NCI-H345 (cell line): ENCODE measurements around the gene ADK.

ENCODE experiments used
- DNase-seq: peaks from one replicate; lab custom pipeline; 2025; lab: John Stamatoyannopoulos, UW

ADK gene

DNA sequence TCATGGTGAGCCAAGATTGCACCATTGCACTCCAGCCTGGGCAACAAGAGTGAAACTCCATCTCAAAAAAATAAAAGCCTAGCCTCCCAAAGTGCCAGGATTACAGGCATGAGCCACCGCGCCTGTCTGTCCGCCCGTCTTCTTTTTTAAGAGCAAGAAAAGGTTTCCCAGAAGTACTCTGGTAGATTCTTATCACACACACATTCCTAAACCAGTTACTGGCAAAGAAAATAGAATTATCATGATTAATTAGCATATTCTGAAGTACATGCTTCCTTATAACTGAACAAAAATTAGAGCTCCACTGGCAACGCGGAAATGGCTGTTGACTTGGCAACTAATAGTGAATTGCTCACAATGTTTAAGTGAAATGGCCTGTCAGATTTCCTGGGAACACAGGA, 87.0 kb downstream of the ADK start:
- no peak for DNase-seq

DNA sequence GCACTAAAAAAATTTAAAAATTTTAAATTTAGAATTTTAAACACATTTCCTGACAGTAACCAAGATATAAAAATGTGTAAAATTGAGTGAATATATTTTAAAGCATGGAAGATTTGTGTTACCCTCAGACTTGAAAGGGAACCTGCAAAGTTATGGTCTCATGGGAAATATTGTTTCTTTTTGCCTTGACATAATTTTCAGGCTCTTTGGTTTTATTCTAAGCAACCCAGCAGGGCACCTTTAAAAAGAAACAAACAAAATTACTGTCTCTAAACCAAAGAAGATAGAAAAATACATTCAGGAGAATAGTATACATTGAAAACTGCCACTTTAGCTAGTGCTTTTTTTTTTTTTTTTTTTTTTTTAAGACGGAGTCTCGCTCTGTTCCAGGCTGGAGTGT, 87.5 kb downstream of the ADK start:
- DNase-seq = no peak

DNA sequence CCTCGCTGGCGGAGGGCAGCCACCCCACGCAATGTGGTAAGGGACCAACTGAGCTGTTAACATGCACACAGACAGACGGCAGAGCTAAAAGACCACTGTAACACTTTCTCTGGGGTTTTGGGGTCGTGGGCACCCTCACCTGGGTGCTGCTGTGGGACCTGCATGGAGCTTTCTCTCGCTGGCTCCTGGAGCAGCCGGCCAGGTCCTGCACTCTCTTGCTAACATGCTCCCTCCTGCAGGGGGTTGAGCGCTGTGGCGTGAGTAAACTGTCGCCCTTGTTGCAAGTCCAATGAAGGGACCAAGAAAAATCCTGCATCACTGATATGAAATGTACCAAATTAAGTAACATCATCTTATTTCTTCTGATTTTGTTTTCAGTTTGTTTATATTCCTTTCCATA, 92.0 kb downstream of the ADK start:
- DNase-seq = no peak

DNA sequence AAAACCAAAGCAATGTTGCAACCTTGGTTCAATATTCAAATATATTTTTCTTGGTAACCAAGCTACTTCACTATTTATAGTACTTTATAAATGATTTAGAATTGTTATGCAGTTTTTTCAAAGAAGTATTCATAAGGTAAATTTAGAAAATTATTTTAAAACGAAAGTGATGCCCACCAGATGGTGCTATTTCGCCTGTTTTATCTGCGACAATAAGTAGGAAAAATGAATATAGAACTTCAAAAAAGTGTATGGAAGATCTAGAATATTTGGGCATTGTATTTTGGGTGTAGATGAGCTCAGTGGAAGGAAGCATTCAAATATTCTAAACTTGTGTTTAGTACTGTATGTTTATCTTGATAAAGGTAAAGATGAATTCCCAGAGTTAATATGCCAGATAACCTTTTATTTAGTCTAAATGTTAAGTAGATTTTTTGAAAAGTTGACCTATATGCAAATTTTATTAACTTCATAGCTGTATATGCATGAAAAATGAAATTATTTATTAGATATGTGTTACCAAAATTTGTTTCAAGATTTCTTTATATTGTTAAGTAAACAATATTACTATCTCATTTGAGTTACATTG, 93.2 kb downstream of the ADK start:
- DNase-seq = peak; percentile 3

DNA sequence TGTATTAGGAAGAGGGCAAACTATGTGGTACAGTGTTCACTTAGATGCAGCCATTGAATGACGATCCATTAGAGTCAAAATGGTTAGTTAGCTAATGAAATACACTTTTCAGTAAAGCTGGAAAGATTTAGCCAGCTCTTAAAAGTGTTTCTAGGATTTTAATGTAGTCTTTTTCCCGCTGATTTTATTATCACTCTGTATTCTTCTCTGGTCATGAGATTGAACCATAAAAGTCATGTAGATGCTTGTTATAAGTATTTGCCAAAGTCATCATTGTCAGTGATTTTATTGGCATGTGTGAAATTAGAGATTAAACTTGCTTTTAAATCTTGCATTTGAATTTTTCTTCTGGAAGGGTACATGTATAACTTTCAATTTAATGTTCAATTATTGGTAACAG, 93.8 kb downstream of the ADK start:
- DNase-seq = no peak

DNA sequence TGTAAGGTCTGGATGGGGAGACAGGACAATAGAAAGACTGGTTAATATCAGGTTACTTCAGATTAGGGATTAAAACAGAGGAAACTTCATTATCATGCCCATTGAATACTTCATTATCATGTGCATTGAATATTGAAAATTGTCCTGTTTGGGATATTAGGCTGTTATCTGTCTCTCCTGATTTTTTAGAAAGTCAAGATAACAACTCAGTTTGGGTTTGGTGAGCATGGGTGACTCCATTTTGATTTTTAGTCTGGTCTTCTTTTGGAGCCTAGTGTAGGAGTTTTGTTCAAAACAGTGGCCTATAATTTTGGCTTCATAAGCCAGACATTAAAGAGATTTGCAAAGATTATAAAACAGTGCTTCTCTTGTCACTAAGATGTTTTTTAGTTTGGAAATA, 95.5 kb downstream of the ADK start:
- no peak for DNase-seq

DNA sequence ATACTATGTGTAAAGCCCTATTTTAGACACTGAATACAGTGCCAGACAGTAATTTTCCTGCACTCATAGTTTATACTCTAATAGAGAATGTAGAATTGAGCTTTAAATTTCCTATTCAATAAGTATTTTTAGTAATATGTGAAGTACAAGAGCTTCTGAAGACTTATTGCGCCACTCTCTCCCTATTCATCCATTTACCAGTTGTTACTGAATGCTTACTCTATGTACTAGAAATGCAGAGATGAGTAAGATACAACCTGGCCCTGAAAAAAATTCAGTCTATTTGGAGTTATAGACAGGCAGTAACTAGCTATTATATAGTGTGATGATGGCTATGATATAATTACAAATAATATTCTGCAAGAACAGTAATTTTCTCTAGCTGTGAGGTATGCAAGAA, 98.8 kb downstream of the ADK start:
- no peak for DNase-seq

DNA sequence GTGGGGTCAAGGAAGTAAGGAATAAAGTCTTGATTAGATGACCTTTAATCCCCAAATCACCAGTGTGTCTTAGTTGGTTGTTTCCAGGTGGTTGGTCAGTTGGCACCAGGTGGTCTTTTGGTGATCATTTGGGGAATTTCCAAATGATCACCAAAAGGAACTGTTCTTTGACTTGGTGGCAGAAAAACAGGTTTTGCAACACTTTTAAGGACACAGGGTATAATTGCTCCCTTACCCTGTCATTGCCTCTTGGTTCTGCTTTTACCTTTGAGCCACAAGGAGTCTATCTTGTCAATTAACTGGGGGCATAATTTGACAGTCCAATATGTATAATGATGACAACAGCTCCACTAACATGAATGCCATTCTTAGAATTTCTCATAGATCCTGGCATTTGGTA, 104.2 kb downstream of the ADK start:
- no peak for DNase-seq

DNA sequence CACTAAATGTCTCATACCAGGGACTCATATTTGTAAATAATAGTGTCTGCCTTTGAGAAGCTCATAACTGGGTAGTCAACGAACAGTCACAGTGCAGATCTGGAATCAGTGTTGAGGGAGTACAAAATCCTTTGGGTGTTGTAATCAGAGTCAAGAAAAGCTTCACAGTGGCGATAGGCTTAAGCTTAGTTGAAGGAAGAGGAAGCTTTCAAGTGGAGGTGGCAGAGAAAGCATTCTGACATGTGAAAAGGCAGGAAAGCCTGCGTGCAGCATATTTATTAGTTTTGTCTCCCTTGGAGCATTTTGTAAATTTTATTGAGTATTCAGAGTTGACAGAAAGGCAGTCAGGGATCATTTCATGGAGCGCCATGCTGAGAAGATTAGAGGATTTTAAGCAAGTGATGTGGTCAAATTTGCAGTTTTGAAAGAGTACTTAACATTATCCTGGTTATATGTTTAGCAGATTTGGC, 104.9 kb downstream of the ADK start:
- no peak for DNase-seq

DNA sequence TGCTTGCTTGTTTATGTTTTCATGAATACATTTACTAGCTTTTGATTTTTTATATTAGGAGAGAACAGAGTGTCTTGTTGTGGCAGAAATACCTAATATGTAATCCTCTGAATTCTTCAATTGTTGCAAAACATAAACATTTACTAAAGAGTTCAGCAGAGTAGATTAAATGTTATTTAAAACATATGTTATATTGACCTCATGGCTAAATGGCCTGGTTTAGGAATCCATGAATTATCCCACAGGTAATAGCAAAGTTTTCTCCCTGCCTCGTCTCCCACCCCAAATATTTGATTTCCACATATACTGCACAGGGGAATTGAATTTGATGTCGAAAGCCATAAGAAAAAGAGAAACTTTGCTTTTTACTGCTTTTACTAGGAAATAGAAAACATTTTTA, 111.8 kb downstream of the ADK start:
- no peak for DNase-seq

DNA sequence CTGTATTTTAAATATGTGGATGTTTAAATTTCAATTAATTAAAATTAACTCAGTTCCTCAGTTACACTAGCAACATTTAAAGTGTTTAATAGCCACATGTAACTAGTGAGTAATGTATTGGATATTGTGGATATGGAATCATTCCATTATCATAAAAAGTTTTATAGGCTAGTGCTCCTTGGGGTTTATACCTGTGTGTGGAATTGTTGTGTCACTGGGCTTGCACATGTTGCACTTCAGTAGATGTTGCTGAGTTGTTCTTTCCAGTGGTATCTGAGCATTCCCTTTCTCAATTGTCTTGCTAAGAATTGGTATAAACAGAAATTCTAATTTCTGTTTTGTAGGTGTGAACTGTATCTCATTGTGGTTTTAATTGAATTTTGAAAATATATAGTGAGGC, 113.0 kb downstream of the ADK start:
- no peak for DNase-seq

DNA sequence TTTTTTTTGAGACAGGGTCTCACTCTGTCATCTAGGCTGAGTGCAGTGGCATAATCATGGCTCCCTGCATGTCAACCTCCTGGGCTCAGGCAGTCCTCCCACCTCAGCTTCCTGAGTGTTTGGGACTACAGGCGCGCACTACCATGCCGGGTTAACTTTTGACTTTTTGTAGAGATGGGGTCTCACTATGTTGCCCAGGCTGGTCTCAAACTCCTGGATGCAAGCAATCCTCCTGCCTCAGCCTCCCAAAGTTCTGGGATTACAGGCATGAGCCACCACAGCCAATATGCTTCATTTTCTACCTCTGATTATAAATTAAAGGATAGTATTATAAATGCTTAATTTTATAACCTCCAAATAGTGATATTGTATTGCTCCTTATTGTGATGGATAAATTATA, 121.3 kb downstream of the ADK start:
- no peak for DNase-seq

DNA sequence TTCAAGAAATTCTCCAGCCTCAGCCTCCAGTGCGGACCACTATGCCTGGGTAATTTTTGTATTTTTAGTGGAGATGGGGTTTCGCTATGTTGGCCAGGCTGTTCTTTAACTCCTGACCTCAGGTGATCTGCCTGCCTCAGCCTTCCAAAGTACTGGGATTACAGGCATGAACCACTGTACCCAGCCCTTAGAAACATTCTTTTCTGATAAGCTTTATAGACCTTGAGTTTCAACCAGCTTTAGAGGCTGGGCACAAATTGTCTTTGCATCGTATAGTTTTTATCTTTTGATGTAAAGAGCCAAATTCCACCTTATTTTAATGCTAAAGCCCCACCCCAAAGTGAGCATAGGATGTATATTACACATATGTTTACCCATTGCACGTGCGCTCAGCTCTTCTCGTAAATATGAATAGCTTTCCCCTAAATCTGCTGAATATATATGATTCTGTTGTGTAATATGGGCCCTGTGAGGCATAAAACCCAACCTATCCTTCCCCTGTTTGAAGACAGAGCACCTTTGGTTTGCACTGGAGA, 124.8 kb downstream of the ADK start:
- no peak for DNase-seq

DNA sequence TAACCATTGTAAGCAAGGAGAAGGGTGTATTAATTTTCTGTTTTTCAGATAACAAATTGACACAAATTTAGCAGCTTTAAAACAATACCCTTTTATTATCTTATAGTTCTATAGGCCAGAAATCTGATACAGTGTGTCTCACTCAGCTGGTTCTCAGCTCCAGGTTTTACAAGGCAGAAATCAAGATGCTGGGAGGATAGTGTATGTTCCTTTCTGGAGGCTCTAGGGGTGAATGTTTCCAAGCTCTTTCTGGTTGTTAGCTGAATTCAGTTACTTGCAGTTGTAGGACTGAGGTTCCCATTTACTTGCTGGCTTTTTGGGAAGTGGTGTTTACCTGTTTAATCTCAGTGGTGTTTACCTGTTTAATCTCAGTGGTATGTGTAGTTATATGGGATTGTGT, 125.4 kb downstream of the ADK start:
- DNase-seq = no peak

DNA sequence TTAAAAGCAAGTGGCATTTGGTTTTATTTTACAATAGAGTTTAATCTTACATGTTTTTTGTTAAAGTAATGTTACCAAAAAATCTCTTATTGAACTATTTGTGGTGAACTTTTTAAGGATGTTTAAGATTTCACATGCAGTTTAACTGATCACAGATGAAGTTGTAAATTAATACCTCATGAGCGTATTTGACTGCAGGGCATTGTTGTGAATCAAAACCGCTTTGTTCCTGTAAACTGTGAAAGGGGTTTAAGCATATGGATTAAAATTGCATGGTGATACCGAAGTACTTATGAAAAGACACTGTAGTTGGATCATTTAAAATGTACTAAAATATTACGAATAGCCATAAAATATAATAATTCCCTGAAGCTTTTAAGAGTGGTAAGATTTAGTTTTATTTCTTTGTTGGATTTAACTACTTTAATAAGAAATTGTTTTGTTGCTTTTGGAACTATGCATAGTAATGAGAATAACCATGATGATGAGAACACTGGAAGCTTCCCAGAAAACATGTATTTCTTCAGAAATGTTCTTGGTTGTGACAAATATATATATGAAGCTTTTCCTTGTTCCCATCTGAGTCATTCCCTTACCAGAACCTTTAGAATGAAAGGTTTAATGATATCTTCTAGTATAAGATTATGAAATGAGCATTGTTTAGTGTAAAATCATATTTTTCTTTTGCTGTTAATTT, 131.3 kb downstream of the ADK start:
- DNase-seq = no peak

DNA sequence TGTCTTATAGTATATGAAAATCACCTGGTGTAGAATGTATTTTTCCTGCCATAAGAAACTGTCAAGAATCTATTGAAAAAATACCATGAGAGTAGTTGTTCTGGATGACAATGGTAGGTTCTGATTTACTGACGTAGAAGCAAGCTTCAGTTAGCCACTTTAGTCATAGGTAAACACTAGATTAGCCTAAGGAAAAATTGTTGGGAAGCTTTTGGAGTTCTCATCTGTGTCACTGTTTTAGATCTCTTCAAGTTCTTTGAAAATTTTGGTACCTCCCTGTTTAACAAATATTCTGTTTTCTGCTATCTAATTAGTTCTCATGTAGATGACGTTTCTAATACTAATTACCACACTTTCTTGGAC, 131.8 kb downstream of the ADK start:
- DNase-seq = no peak

DNA sequence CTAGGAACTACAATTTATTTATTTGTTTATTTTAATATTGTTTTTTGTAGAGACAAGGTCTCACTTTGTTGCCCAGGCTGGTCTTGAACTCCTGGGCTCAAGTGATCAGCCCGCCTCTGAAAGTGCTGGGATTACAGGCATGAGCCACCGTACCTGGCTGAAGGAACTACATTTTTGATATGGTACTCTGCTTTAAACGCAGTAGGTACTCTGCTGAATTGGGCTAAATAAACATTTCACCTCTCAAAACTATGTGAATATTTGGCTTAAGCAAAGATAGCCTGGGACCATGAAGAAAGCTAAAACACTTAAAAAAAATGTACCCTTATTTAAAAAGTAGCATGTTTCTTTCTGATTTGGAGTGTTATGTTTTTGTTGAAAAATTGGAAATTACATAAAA, 138.2 kb downstream of the ADK start:
- DNase-seq = no peak

DNA sequence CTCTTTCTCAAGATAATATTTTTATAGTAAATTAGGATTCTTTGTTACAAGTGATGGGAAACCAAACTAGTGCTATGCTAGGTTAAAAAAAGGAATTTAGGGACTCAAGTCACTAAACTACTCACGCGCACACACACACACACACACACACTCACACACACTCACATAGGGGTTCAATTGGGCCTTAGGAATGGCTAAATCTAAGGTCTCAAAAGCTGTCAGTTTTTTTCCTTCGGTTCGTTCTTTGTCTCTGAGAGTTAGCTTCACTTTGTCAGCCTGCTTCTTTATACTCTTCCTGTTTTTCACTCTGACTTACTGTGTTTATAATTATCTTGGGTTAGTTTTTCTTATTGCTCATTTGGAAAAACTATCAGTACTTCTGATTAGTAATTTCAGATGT, 138.9 kb downstream of the ADK start:
- no peak for DNase-seq

DNA sequence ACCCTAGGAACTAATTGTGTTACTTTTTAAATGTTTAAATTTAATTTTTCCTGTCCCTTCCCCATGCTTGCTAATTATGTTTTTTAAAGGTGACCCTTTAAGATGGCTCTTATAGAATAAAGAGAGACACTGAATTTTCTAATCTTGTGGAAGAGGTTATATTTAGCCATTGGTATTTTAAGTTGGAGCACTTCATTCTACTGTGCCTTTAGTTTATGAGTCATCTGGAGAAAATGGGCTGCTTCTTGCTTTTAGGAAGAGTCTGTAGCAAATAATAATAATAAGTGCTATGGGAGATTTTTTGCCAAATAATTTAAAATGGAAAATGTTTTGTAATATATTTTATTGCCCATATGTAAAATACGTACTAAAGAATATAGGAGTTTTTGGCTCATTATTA, 139.7 kb downstream of the ADK start:
- DNase-seq = no peak

DNA sequence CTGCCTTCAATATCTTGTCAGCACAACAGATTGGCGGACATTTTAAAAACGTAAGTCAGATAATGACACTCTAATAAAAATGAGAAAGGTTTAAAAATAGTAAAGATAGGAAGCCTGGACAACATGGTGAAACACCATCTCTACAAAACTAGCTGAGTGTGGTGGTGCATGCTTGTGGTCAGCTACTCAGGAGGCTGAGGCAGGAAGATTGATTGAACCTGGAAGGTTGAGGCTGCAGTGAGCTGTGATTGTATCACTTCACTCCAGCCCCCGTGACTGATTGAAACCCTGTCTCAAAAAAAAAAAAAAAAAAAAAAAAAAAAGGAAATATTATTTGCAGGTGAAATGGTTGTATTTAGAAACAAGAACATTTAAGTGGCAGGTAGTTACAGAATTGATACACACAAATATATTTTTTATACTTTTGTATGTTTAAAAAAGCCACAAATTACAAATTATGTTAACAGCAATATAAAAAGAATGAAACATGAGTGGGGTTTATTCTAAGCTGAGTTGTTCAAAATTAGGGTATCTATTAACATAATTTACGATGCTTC, 141.9 kb downstream of the ADK start:
- DNase-seq = no peak

DNA sequence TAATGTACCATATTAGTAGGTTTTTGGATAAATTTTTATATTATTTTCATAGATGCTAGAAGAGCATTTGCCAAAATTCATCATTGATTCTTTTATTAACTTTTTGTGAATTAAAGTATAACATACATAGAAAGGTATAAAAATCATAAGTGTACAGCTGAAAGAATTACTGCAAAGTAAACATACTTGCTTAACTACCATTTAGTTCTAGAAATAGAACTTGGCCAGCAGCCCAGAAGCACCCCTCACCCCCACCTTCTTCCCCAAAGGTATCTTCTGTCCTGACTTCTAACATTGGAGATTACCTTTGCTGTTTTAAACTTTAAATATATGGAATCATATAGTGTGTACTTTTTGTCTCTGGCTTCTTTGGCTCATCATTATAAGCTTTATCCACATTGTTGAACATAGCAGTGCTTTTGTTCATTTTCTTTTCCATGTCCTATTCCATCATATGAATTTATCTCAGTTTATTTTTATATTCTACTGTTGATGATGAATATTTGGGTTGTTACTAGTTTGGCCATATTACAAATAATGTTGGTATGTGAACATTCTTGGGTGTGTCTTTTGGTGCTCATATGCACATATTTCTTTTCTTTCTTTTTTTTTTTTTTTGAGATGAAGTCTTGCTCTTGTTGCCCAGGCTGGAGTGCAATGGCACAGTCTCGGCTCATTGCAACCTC, 142.8 kb downstream of the ADK start:
- DNase-seq = peak; percentile 71

DNA sequence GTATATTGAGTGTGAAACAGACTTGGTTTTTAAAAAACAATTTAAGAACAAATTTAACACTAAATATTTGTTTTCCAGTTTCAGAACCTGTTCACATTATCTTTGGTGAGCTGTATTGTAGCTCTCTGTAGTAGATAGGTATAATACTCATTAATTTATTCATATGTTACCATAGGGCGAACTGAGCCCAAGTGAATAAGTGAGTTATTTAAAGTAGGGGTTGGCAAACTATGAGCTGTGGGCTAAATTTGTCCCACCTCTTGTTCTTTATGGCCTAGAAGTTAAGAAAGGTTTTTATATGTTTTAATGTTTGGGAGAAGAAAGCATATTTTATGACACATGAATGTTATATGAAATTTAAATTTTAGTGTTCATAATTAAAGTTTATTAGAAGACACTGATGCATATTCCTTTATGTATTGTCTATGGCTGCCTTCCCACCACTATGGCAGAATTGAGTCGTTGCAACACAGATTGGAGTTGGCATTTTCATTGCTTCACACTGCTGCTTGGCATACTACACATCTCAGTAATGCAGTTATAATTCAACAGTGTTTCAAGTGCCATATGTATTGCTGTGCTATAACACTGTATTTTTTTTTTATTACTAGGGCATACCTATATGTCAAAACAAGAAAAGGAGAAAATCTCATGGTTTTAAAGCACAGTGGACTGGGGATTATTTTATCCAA, 146.5 kb downstream of the ADK start:
- DNase-seq = no peak
